HepG2 (cell line): ENCODE data around the gene NDOR1. TPM values are rescaled to one million over a fixed set of nuclear protein-coding genes. Genes with fewer than 3 reads are reported as not detected.

Experiments
- ERF ChIP-seq: IDR thresholded peaks from 2 replicates; pipeline ENCODE4 v1.6.1; 2018; ENCODE audit warnings: missing biosample characterization, missing genetic modification reagents
- HNF1B ChIP-seq: sonication (generic); formaldehyde crosslinking; IDR thresholded peaks from 2 replicates; pipeline ENCODE4 v1.5.1; 2020; ENCODE audit warnings: mild to moderate bottlenecking, moderate library complexity, missing genetic modification reagents
- IKZF5 ChIP-seq: IDR thresholded peaks from 2 replicates; pipeline ENCODE4 v1.6.1; 2018; ENCODE audit warnings: missing genetic modification reagents, mild to moderate bottlenecking, missing compliant biosample characterization
- MAZ ChIP-seq, 2 experiments: sonication (generic) in 1 of 2; formaldehyde crosslinking in 1 of 2; IDR thresholded peaks; 2 replicates each; pipeline versions ENCODE4 v1.5.0 to v1.6.1; 2012 to 2020; ENCODE audit warnings: low read depth in 2 of 2, mild to moderate bottlenecking in 2 of 2, borderline replicate concordance in 1 of 2, improper control_type of control experiment in 1 of 2, low read length in 1 of 2, missing genetic modification reagents in 1 of 2, moderate library complexity in 1 of 2
- PRMT3 ChIP-seq: sonication (generic); formaldehyde crosslinking; IDR thresholded peaks from 2 replicates; pipeline ENCODE4 v1.8.1; 2022; ENCODE audit warnings: low read depth, mild to moderate bottlenecking, moderate library complexity, missing genetic modification reagents, borderline replicate concordance
- REL ChIP-seq: sonication (generic); formaldehyde crosslinking; conservative IDR thresholded peaks from 2 replicates; pipeline ENCODE4 v1.8.0; 2022; ENCODE audit warnings: mild to moderate bottlenecking, missing genetic modification reagents, moderate library complexity
- SNAI1 ChIP-seq: sonication (generic); formaldehyde crosslinking; IDR thresholded peaks from 2 replicates; pipeline ENCODE4 v1.5.0; 2020; ENCODE audit warnings: mild to moderate bottlenecking, missing genetic modification reagents, borderline replicate concordance
- STAT5B ChIP-seq: sonication (generic); formaldehyde crosslinking; IDR thresholded peaks from 2 replicates; pipeline ENCODE4 v1.4.0; 2020; ENCODE audit warnings: missing genetic modification reagents
- SUZ12 ChIP-seq: fragments of 150-350 bp; IDR thresholded peaks from 2 replicates; pipeline ENCODE4 v1.6.1; 2014; ENCODE audit warnings: low read depth, low read length
- TBL1XR1 ChIP-seq: fragments of 150-350 bp; IDR thresholded peaks from 2 replicates; pipeline ENCODE4 v1.6.1; 2014; ENCODE audit warnings: borderline replicate concordance, low read length; ENCODE audit not compliant: partially characterized antibody
- TCF7 ChIP-seq: sonication (generic); IDR thresholded peaks from 2 replicates; pipeline ENCODE4 v1.6.1; 2016; ENCODE audit warnings: antibody characterized with exemption, low read depth
- THYN1 ChIP-seq: sonication (generic); formaldehyde crosslinking; IDR thresholded peaks from 2 replicates; pipeline ENCODE4 v1.8.1; 2023; ENCODE audit warnings: low read depth, mild to moderate bottlenecking, moderate library complexity, missing genetic modification reagents, borderline replicate concordance
- TOPORS ChIP-seq: sonication (generic); formaldehyde crosslinking; IDR thresholded peaks from 2 replicates; pipeline ENCODE4 v1.8.0; 2023; ENCODE audit warnings: mild to moderate bottlenecking, missing genetic modification reagents
- UBTF ChIP-seq: sonication (generic); formaldehyde crosslinking; IDR thresholded peaks from 2 replicates; pipeline ENCODE4 v1.4.0; 2020; ENCODE audit warnings: mild to moderate bottlenecking, missing genetic modification reagents
- ZNF143 ChIP-seq: sonication (generic); formaldehyde crosslinking; IDR thresholded peaks from 2 replicates; pipeline ENCODE4 v1.4.0; 2020; ENCODE audit warnings: missing genetic modification reagents
- ZNF235 ChIP-seq: sonication (generic); formaldehyde crosslinking; IDR thresholded peaks from 2 replicates; pipeline ENCODE4 v1.8.1; 2023; ENCODE audit warnings: mild to moderate bottlenecking, missing genetic modification reagents, borderline replicate concordance
- ZNF281 ChIP-seq: sonication (generic); formaldehyde crosslinking; IDR thresholded peaks from 2 replicates; pipeline ENCODE4 v1.4.0; 2020; ENCODE audit warnings: missing genetic modification reagents, borderline replicate concordance
- ZNF30 ChIP-seq: sonication (generic); formaldehyde crosslinking; IDR thresholded peaks from 2 replicates; pipeline ENCODE4 v1.5.0; 2020; ENCODE audit warnings: mild to moderate bottlenecking, missing genetic modification reagents
- ZNF329 ChIP-seq: sonication (generic); formaldehyde crosslinking; IDR thresholded peaks from 2 replicates; pipeline ENCODE4 v1.9.0; 2021; ENCODE audit warnings: low read depth, mild to moderate bottlenecking, missing genetic modification reagents
- ZNF331 ChIP-seq: sonication (generic); formaldehyde crosslinking; IDR thresholded peaks from 2 replicates; pipeline ENCODE4 v1.4.0; 2020; ENCODE audit warnings: missing genetic modification reagents
- ZNF720 ChIP-seq: sonication (generic); formaldehyde crosslinking; IDR thresholded peaks from 2 replicates; pipeline ENCODE4 v1.4.0; 2020; ENCODE audit warnings: missing genetic modification reagents
- polyA plus RNA-seq, 8 experiments: library from polyadenylated mRNA; depleted of rRNA in 3 of 8; stranded (reverse) in 7 of 8; unstranded in 1 of 8; fragments of >200 nt; fragmentation: Illumina TruSeq in 4 of 8; extraction: Trizol in 4 of 8; gene quantifications; 2 replicates each; pipeline versions ENCODE4 v1.2.1 to v1.2.3, GENCODE V29; 2011 to 2016; ENCODE audit warnings: low read depth in 4 of 8, missing spikeins in 1 of 8, mixed read lengths in 1 of 8; ENCODE audit not compliant: insufficient read depth in 1 of 8
- total RNA-seq, 5 experiments: library from RNA; depleted of rRNA; stranded (reverse); fragments of >200 nt; fragmentation: Illumina TruSeq; extraction: Trizol; gene quantifications; 2 replicates each; pipeline ENCODE4 v1.2.3, GENCODE V29; 2016; ENCODE audit warnings: low read depth in 1 of 5

NDOR1 gene
- total and polyA plus RNA-seq, 2 of the 13 experiments (the other 11 are each of a cell fraction or from before 2014, with no cell fraction given), result 3.6 to 8.7 TPM

- peak; percentile 82; the same call in 1 of the 2 replicates for TF ChIP-seq SNAI1 (CRISPR knock-in tag)
- no peak for TF ChIP-seq PRMT3 (CRISPR knock-in tag)
- TF ChIP-seq REL, result no peak
- TF ChIP-seq ERF (CRISPR knock-in tag), result peak; percentile 48; the same call in 1 of the 2 replicates
- 0 out of 2 replicates have a peak, but pooled peaks have one; percentile 18 for TF ChIP-seq ZNF331 (CRISPR knock-in tag)
- no peak for TF ChIP-seq TCF7
- 0 out of 2 replicates have a peak, but pooled peaks have one; percentile 54 for TF ChIP-seq STAT5B (CRISPR knock-in tag)
- TF ChIP-seq SUZ12, result no peak
- TF ChIP-seq HNF1B (CRISPR knock-in tag), result no peak
- 0 out of 2 replicates have a peak, but pooled peaks have one; percentile 20 for TF ChIP-seq ZNF235
- TF ChIP-seq THYN1 (CRISPR knock-in tag), result no peak
- TF ChIP-seq ZNF143 (CRISPR knock-in tag), result peak; percentile 55; the same call in 1 of the 2 replicates
- no peak for TF ChIP-seq TOPORS (CRISPR knock-in tag)
- TF ChIP-seq TBL1XR1, result no peak
- TF ChIP-seq ZNF720 (CRISPR knock-in tag), result no peak
- no peak for TF ChIP-seq ZNF30
- peak; percentile 56; the same call in 1 of the 2 replicates for TF ChIP-seq IKZF5 (CRISPR knock-in tag)
- 0 out of 2 replicates have a peak, but pooled peaks have one; percentile 60 for TF ChIP-seq UBTF
- no peak for TF ChIP-seq MAZ (IDR thresholded peaks at IDR 0.05; ENCODE audit: borderline replicate concordance, low read depth, low read length)
- TF ChIP-seq MAZ (CRISPR knock-in tag; IDR thresholded peaks at IDR 0.05; ENCODE audit: low read depth), result peak; percentile 64
- no peak for TF ChIP-seq ZNF281 (CRISPR knock-in tag)
- no peak for TF ChIP-seq ZNF329 (CRISPR knock-in tag)
Observed at GRCh38 chr9:137235424-137236237, 30.1 kb downstream of the NDOR1 start (continued).
